Tibial nerve (tissue), 4 donors: ENCODE data around the gene REELD1. TPM values are rescaled to one million over a fixed set of nuclear protein-coding genes. Genes with fewer than 3 reads are reported as not detected.

Source experiments
- DNase-seq, 2 donors: peaks; one replicate each; pipeline ENCODE4 v3.0.0-alpha.2; 2019; ENCODE audit warnings: low spot score in 2 of 2
- H3K27ac ChIP-seq, 4 donors: fragments of 200-600 bp; sonication (generic) in 3 of 4; one replicate each; pipeline ENCODE4 v1.5.1; 2017 to 2019; ENCODE audit warnings: mild to moderate bottlenecking in 1 of 4
- H3K27me3 ChIP-seq, 2 donors: fragments of 200-600 bp; sonication (generic) in 1 of 2; one replicate each; pipeline versions ENCODE4 v1.5.1 to v1.6.0; 2017 to 2019
- H3K36me3 ChIP-seq, 3 donors: fragments of 200-600 bp; sonication (generic); one replicate each; pipeline ENCODE4 v1.5.1; 2018 to 2019
- H3K4me1 ChIP-seq, 4 donors: fragments of 200-600 bp; sonication (generic) in 3 of 4; one replicate each; pipeline ENCODE4 v1.5.1; 2017 to 2019
- H3K4me3 ChIP-seq, 4 donors: fragments of 200-600 bp; sonication (generic) in 3 of 4; one replicate each; pipeline ENCODE4 v1.5.1; 2017 to 2019; ENCODE audit warnings: mild to moderate bottlenecking in 1 of 4, moderate library complexity in 1 of 4
- H3K9me3 ChIP-seq, 4 donors: fragments of 200-600 bp; sonication (generic) in 3 of 4; one replicate each; pipeline ENCODE4 v1.5.1; 2017 to 2019
- CTCF ChIP-seq, 5 experiments: fragments of 200-600 bp in 3 of 5; fragments of 450-650 bp in 2 of 5; sonication (generic) in 3 of 5; IDR thresholded peaks; one replicate each; pipeline ENCODE4 v1.5.1; 2016 to 2019; ENCODE audit warnings: antibody characterized with exemption in 5 of 5, mild to moderate bottlenecking in 3 of 5, moderate library complexity in 2 of 5
- EP300 ChIP-seq, 2 donors: sonication (generic); formaldehyde crosslinking; IDR thresholded peaks; one replicate each; pipeline ENCODE4 v1.6.1; 2017; ENCODE audit warnings: antibody characterized with exemption in 2 of 2, mild to moderate bottlenecking in 1 of 2
- POLR2A ChIP-seq, 2 donors: fragments of 450-650 bp; IDR thresholded peaks; one replicate each; pipeline ENCODE4 v1.6.1; 2017; ENCODE audit warnings: antibody characterized with exemption in 2 of 2, mild to moderate bottlenecking in 2 of 2, moderate library complexity in 2 of 2
- WGBS, 2 donors: methylation state at CpG; one replicate each; pipeline ENCODE4 v1.1.5; 2018; 5-methylcytosine and 5-hydroxymethylcytosine counted together
- total RNA-seq, 4 donors: library from RNA; depleted of rRNA; stranded (reverse); fragments of >200 nt; gene quantifications; one replicate each; pipeline ENCODE4 v1.1.0, GENCODE V29; 2016

REELD1 gene
- total RNA-seq, result 1 to 10 TPM in 2 of 4 donors, under 1 TPM in 2; 0.20 to 2.4 (median 1.1) TPM

GRCh38 chr4:146214238-146214637 is at the start of gene REELD1:
Gene REELD1 (plus strand): TSS chr4:146214538. CDS start chr4:146216953, 2,415 bp downstream.
- H3K27me3 ChIP-seq, result no peaks in the 10 kb centered on the region
- H3K4me3 ChIP-seq, result no peak within 1 kb of the TSS
- 60 to 76% methylated on average over 5 of the region's 5 CpGs for WGBS, 2 donors
- H3K9me3 ChIP-seq, result no peaks in the 10 kb centered on the region
- H3K27ac ChIP-seq, result no peak within 1 kb of the TSS
- H3K36me3 ChIP-seq, result no peaks in the 10 kb centered on the region
- TF ChIP-seq EP300 (IDR thresholded peaks at IDR 0.05) (no peak), POLR2A (IDR thresholded peaks at IDR 0.05) (no peak), CTCF (IDR thresholded peaks at IDR 0.05) (no peak)
- H3K4me1 ChIP-seq, result no peaks in the 10 kb centered on the region
- DNase-seq, result no peak

DNA sequence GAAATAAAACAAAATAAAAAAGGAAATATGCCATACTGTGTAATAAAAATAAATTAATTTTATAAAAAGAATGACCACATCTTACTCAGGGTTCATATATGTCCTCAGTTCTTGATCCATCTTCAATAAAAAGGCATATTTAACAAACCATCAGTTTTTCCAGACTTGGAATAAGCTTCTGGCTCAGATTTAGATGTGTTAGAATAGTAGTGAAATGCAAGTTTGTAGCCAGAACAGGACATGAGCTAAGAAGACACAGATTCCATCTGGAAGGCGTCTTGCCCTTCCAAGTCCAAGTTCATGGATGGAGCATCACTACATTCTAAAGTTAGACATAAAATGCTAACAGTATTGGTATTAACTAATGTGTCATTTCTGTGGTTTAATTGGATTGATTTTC is 49.1 kb upstream of the REELD1 start:
- H3K36me3 ChIP-seq, result no peaks in the 10 kb centered on the region

GRCh38 chr4:146165840-146166239 is 48.5 kb upstream of the REELD1 start:
- Histone ChIP-seq H3K27me3 (no peaks in the 10 kb centered on the region), H3K27ac (no peak overlapping the region), H3K36me3 (no peaks in the 10 kb centered on the region), H3K4me3 (no peak overlapping the region), H3K9me3 (peaks cover 0 to 16% (median 3%) of the 10 kb centered on the region in 4 donors), H3K4me1 (no peaks in the 10 kb centered on the region)
- no peak for TF ChIP-seq POLR2A (IDR thresholded peaks at IDR 0.05)
- DNase-seq, result no peak

More for the DNA sequence above, 49.1 kb upstream of the REELD1 start:
- TF ChIP-seq CTCF (IDR thresholded peaks at IDR 0.05), result no peak
- TF ChIP-seq POLR2A (IDR thresholded peaks at IDR 0.05), result no peak
- no peak for TF ChIP-seq EP300 (IDR thresholded peaks at IDR 0.05)
- Histone ChIP-seq H3K4me3 (no peak overlapping the region), H3K27me3 (no peaks in the 10 kb centered on the region), H3K9me3 (peaks cover 0 to 18% (median 3%) of the 10 kb centered on the region in 4 donors), H3K4me1 (no peaks in the 10 kb centered on the region), H3K27ac (no peak overlapping the region)
- no peak for DNase-seq
- 63 to 77% methylated on average over 1 of the region's 1 CpG for WGBS, 2 donors

- H3K4me3 ChIP-seq, result no peak overlapping the region
- H3K4me1 ChIP-seq, result peaks cover 0 to 5% (median 0%) of the 10 kb centered on the region in 4 donors
- H3K9me3 ChIP-seq, result no peaks in the 10 kb centered on the region
- TF ChIP-seq EP300 (IDR thresholded peaks at IDR 0.05) (no peak), POLR2A (IDR thresholded peaks at IDR 0.05) (no peak), CTCF (IDR thresholded peaks at IDR 0.05) (no peak)
- WGBS, 2 donors, result 72 to 83% methylated on average over 3 of the region's 3 CpGs
- DNase-seq, result no peak
- H3K36me3 ChIP-seq, result no peaks in the 10 kb centered on the region
- H3K27me3 ChIP-seq, result no peaks in the 10 kb centered on the region
- no peak overlapping the region for H3K27ac ChIP-seq
Measured at GRCh38 chr4:146170149-146170548, 44.2 kb upstream of the REELD1 start.

GRCh38 chr4:146175541-146176453 is 38.5 kb upstream of the REELD1 start, which contains the start of gene LSM6:
Gene LSM6 (plus strand): TSS chr4:146175718. CDS start chr4:146182922, 7,204 bp downstream.
- TF ChIP-seq POLR2A (IDR thresholded peaks at IDR 0.05), result peak; percentile 34 to 67
- TF ChIP-seq CTCF (IDR thresholded peaks at IDR 0.05), result no peak
- peak in 1 of 2 donors; percentile 86 for TF ChIP-seq EP300 (IDR thresholded peaks at IDR 0.05)
- DNase-seq, result peak; percentile 73 to 82
- Histone ChIP-seq H3K4me1 (peaks cover 0 to 50% (median 21%) of the 10 kb centered on the region in 4 donors), H3K4me3 (peak within 1 kb of the TSS; percentile 83 to 97 (median 92)), H3K27me3 (no peaks in the 10 kb centered on the region), H3K9me3 (no peaks in the 10 kb centered on the region), H3K36me3 (no peaks in the 10 kb centered on the region), H3K27ac (peak within 1 kb of the TSS; percentile 83 to 97 (median 89))
- WGBS, 2 donors, result 1% methylated on average over 31 to 57 of the region's 75 CpGs
